HG03060 (cell line): ENCODE results near the gene MUC13.

Source experiments
- ATAC-seq: cut with Tn5 transposase; IDR thresholded peaks from one replicate; pipeline ENCODE4 v1.9.1; 2021; ENCODE audit warnings: low read depth, moderate number of reproducible peaks; ENCODE audit not compliant: unreplicated experiment

The MUC13 gene

GRCh38 chr3:124951511-124952281, 17.1 kb upstream of the MUC13 start:
- no peak for ATAC-seq

- no peak for ATAC-seq
Observed at GRCh38 chr3:124950026-124950425, 15.5 kb upstream of the MUC13 start.

GRCh38 chr3:124942613-124943012, 8.1 kb upstream of the MUC13 start:
- no peak for ATAC-seq

GRCh38 chr3:124941771-124942170, 7.2 kb upstream of the MUC13 start:
- ATAC-seq: no peak

- ATAC-seq: no peak
Observed at GRCh38 chr3:124939661-124940060, 5.1 kb upstream of the MUC13 start.

GRCh38 chr3:124938896-124939295, 4.3 kb upstream of the MUC13 start:
- no peak for ATAC-seq

GRCh38 chr3:124937049-124937448, 2.5 kb upstream of the MUC13 start:
- no peak for ATAC-seq

GRCh38 chr3:124935794-124936542, 1.4 kb upstream of the MUC13 start:
- ATAC-seq: no peak

GRCh38 chr3:124935264-124935663, 713 bp upstream of the MUC13 start:
- ATAC-seq: no peak

- ATAC-seq: no peak
Observed at GRCh38 chr3:124928333-124929202, 6.0 kb downstream of the MUC13 start.

GRCh38 chr3:124927574-124928045, 6.9 kb downstream of the MUC13 start:
- no peak for ATAC-seq

- ATAC-seq: no peak
Observed at GRCh38 chr3:124926426-124927101, 8.0 kb downstream of the MUC13 start.

GRCh38 chr3:124924741-124925140, 9.8 kb downstream of the MUC13 start:
- no peak for ATAC-seq

GRCh38 chr3:124923833-124924232, 10.7 kb downstream of the MUC13 start:
- ATAC-seq: no peak

- no peak for ATAC-seq
Observed at GRCh38 chr3:124920718-124921117, 13.8 kb downstream of the MUC13 start.

GRCh38 chr3:124919756-124920155, 14.8 kb downstream of the MUC13 start:
- ATAC-seq: no peak

- no peak for ATAC-seq
Observed at GRCh38 chr3:124918524-124918923, 16.0 kb downstream of the MUC13 start.

GRCh38 chr3:124916837-124917409, 17.6 kb downstream of the MUC13 start:
- no peak for ATAC-seq

- ATAC-seq: no peak
Observed at GRCh38 chr3:124915254-124915653, 19.3 kb downstream of the MUC13 start.

- ATAC-seq: no peak
Observed at GRCh38 chr3:124907957-124908356, 26.6 kb downstream of the MUC13 start.
